Measurements from ENCODE around the gene ATRNL1. TPM values are rescaled to one million over a fixed set of nuclear protein-coding genes. Genes with fewer than 3 reads are reported as not detected.

Gene ATRNL1
- polyA plus RNA-seq, 2 of the 4 experiments (the other 2 are of a cell fraction), result 0.13 to 0.34 TPM

GRCh38 chr10:115953281-115953680, 860.1 kb downstream of the ATRNL1 start:
- TF ChIP-seq HOXB5 (CRISPR knock-in tag; IDR thresholded peaks at IDR 0.05), result no peak
- no peak for TF ChIP-seq NR3C1 (IDR thresholded peaks at IDR 0.05)
- no peak for TF ChIP-seq CBX8 (IDR thresholded peaks at IDR 0.05)
- no peak for TF ChIP-seq HMGXB4 (CRISPR knock-in tag; IDR thresholded peaks at IDR 0.05; ENCODE audit: borderline replicate concordance)
- no peak for TF ChIP-seq RNF2 (IDR thresholded peaks at IDR 0.05; ENCODE audit: borderline replicate concordance, low read depth)
- no peak for TF ChIP-seq MAX (IDR thresholded peaks at IDR 0.05)
- no peak for TF ChIP-seq RARB (CRISPR knock-in tag; IDR thresholded peaks at IDR 0.05)
- TF ChIP-seq RAD21 (conservative IDR thresholded peaks at IDR 0.05 in 1 of 2, IDR thresholded peaks at IDR 0.05 in 1 of 2), result no peak
- TF ChIP-seq E2F6 (IDR thresholded peaks at IDR 0.05; ENCODE audit: borderline replicate concordance, low read depth), result no peak
- no peak for TF ChIP-seq GATA3 (IDR thresholded peaks at IDR 0.05; ENCODE audit: borderline replicate concordance)
- no peak for TF ChIP-seq NPAS2 (CRISPR knock-in tag; IDR thresholded peaks at IDR 0.05; ENCODE audit: borderline replicate concordance)
- ChIA-PET POLR2A (no interaction called here), CTCF (interaction anchor here (0.6 kb wide), 1 partner anchor 62 kb away, joined by 3 read pairs; no protein-coding TSS in a partner anchor)
- WGBS (ENCODE audit: missing lambda C conversion rate), result 9% methylated on average over 5 of the region's 5 CpGs
- H3K9me3 ChIP-seq, result no peaks in the 10 kb centered on the region
- H3K4me1 ChIP-seq, result peaks cover 19% of the 10 kb centered on the region; the same call in 2 of the 3 replicates
- peak overlapping the region in 1 of 2 experiments; percentile 11; a peak in 1 of 6 replicates for H3K27ac ChIP-seq
- peak overlapping the region; percentile 16; the same call in 1 of the 3 replicates for H3K4me2 ChIP-seq
- ATAC-seq (no peak), DNase-seq (ENCODE audit: low read depth in 1 of 2, low spot score in 1 of 2) (no peak), FAIRE-seq (no peak)
- no peak overlapping the region for H3K4me3 ChIP-seq

- no peak for FAIRE-seq
- Histone ChIP-seq H3K27ac (no peak overlapping the region), H3K4me3 (no peak overlapping the region), H3K4me1 (peaks cover 19% of the 10 kb centered on the region; the same call in 2 of the 3 replicates), H3K4me2 (no peak overlapping the region), H3K9me3 (no peaks in the 10 kb centered on the region)
- no peak for ATAC-seq
- TF ChIP-seq HMGXB4 (CRISPR knock-in tag; IDR thresholded peaks at IDR 0.05; ENCODE audit: borderline replicate concordance) (no peak), BCL3 (IDR thresholded peaks at IDR 0.05) (no peak), CBX8 (IDR thresholded peaks at IDR 0.05) (no peak), EP300 (IDR thresholded peaks at IDR 0.05) (no peak), HEYL (CRISPR knock-in tag; IDR thresholded peaks at IDR 0.05) (no peak), FOSB (CRISPR knock-in tag; IDR thresholded peaks at IDR 0.05) (no peak), GATA3 (IDR thresholded peaks at IDR 0.05; ENCODE audit: borderline replicate concordance) (no peak), CHD2 (IDR thresholded peaks at IDR 0.05; ENCODE audit: low read length, partially characterized antibody) (no peak), MAX (IDR thresholded peaks at IDR 0.05) (no peak), HDAC2 (IDR thresholded peaks at IDR 0.05) (no peak), RNF2 (IDR thresholded peaks at IDR 0.05; ENCODE audit: borderline replicate concordance, low read depth) (no peak), SREBF2 (IDR thresholded peaks at IDR 0.05) (no peak)
- CTCF ChIA-PET, result no interaction called here
- POLR2A ChIA-PET, result no interaction called here
- WGBS (ENCODE audit: missing lambda C conversion rate), result 85% methylated on average over 7 of the region's 7 CpGs
- no peak for DNase-seq (ENCODE audit: low read depth in 1 of 2, low spot score in 1 of 2)
These were observed 860.8 kb downstream of the ATRNL1 start for GRCh38 chr10:115953968-115954367.

All from A549 (cell line).